ENCODE results near the gene PFKFB3.

DNA sequence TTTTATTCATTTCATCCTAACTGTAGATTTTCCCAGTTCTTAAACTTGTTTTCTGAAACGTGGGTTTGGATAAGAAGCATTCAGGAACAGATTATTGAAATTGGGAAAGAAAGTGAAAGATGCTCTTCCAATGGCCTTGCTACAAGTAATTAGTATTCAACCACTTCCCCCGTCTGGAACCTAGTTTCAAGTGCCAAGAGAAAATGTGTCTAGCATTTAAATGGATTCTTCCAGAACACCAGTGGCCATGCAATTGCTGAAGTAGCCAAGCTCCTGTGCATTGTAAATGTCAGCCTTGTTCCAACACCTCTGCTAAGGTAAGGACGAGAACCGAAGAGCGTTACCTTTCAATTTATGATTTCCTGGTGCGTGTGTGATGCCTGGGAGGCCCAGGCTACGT is 68.2 kb downstream of the PFKFB3 start:
- TF ChIP-seq CTCF (conservative IDR thresholded peaks at IDR 0.05; ENCODE audit: low read depth, low read length) (no peak), POLR2A (IDR thresholded peaks at IDR 0.05; ENCODE audit: low read depth, low read length) (no peak), BHLHE40 (IDR thresholded peaks at IDR 0.05; ENCODE audit: low read depth, low read length) (no peak), CEBPB (IDR thresholded peaks at IDR 0.05; ENCODE audit: low read depth, low read length) (no peak), MXI1 (IDR thresholded peaks at IDR 0.05; ENCODE audit: borderline replicate concordance, low read depth, low read length) (no peak), RCOR1 (IDR thresholded peaks at IDR 0.05; ENCODE audit: insufficient replicate concordance, low read length) (no peak), NFE2L2 (IDR thresholded peaks at IDR 0.05; ENCODE audit: low read depth, low read length) (no peak), SMC3 (IDR thresholded peaks at IDR 0.05; ENCODE audit: low read depth, low read length) (no peak), FOS (IDR thresholded peaks at IDR 0.05; ENCODE audit: low read depth, low read length) (no peak), RAD21 (IDR thresholded peaks at IDR 0.05; ENCODE audit: low read length) (no peak), MAFK (IDR thresholded peaks at IDR 0.05; ENCODE audit: low read depth, low read length) (no peak), MAZ (IDR thresholded peaks at IDR 0.05; ENCODE audit: borderline replicate concordance, low read depth, low read length) (no peak), RFX5 (IDR thresholded peaks at IDR 0.05; ENCODE audit: low read depth, low read length) (no peak)
- TF ChIP-seq, protein P1, sequence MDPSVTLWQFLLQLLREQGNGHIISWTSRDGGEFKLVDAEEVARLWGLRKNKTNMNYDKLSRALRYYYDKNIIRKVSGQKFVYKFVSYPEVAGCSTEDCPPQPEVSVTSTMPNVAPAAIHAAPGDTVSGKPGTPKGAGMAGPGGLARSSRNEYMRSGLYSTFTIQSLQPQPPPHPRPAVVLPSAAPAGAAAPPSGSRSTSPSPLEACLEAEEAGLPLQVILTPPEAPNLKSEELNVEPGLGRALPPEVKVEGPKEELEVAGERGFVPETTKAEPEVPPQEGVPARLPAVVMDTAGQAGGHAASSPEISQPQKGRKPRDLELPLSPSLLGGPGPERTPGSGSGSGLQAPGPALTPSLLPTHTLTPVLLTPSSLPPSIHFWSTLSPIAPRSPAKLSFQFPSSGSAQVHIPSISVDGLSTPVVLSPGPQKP (IDR thresholded peaks at IDR 0.05; ENCODE audit: borderline replicate concordance, low read depth, low read length), result no peak
